C4-2B (cell line): Measurements from ENCODE around the gene RGPD4.

Experiments
- ZFX ChIP-seq: fragments of 450-650 bp; IDR thresholded peaks from 2 replicates; pipeline ENCODE4 v1.6.1; 2017
- TF ChIP-seq, protein P1 (sequence below): fragments of 450-650 bp; conservative IDR thresholded peaks from 2 replicates; pipeline ENCODE4 v1.5.1; 2017; ENCODE audit warnings: mild to moderate bottlenecking

DNA sequence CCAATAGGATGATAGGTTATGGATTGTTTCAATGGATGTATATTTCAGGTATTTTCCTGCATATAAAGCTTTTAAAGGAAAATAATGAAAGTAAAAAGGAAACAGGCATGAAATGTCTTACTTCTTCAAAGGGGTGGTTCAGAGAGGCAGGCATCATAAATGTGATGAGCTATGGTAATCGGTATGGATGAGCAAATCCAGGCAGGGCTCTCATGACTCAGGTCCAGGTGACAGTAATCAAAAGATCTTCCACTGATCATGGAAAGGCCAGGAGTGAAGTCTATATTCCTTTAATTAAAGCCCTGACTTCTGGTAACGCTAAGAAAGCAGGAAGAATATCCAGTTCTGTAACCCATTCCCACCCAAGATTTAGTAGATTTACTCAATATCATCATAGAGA, 48.7 kb upstream of the RGPD4 start:
- TF ChIP-seq, protein P1, sequence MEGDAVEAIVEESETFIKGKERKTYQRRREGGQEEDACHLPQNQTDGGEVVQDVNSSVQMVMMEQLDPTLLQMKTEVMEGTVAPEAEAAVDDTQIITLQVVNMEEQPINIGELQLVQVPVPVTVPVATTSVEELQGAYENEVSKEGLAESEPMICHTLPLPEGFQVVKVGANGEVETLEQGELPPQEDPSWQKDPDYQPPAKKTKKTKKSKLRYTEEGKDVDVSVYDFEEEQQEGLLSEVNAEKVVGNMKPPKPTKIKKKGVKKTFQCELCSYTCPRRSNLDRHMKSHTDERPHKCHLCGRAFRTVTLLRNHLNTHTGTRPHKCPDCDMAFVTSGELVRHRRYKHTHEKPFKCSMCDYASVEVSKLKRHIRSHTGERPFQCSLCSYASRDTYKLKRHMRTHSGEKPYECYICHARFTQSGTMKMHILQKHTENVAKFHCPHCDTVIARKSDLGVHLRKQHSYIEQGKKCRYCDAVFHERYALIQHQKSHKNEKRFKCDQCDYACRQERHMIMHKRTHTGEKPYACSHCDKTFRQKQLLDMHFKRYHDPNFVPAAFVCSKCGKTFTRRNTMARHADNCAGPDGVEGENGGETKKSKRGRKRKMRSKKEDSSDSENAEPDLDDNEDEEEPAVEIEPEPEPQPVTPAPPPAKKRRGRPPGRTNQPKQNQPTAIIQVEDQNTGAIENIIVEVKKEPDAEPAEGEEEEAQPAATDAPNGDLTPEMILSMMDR, result no peak
- TF ChIP-seq ZFX, result no peak
